ENCODE measurements around the gene ASXL1. TPM values are rescaled to one million over a fixed set of nuclear protein-coding genes. Genes with fewer than 3 reads are reported as not detected.
"Not testable (repeated sequence)": the region's sequence is repeated elsewhere in the genome, so short reads cannot be mapped to it uniquely, and the experiment has no call there.

The ASXL1 gene
- total RNA-seq, 1 experiment from 2014 or later: 38.8 TPM

- no peak for DNase-seq (ENCODE audit: low read depth)
These were observed 1.7 kb downstream of the ASXL1 start for GRCh38 chr20:32359633-32360332.

GRCh38 chr20:32360333-32360634, 2.2 kb downstream of the ASXL1 start:
- DNase-seq (ENCODE audit: low read depth): no peak

- DNase-seq (ENCODE audit: low read depth): no peak
These were observed 4.8 kb downstream of the ASXL1 start for GRCh38 chr20:32362901-32363364.

- no peak for DNase-seq (ENCODE audit: low read depth)
These were observed 5.4 kb downstream of the ASXL1 start for GRCh38 chr20:32363492-32363891.

- no peak for DNase-seq (ENCODE audit: low read depth)
These were observed 6.5 kb downstream of the ASXL1 start for GRCh38 chr20:32364554-32365208.

GRCh38 chr20:32365564-32365963, 7.4 kb downstream of the ASXL1 start:
- no peak for DNase-seq (ENCODE audit: low read depth)

- no peak for DNase-seq (ENCODE audit: low read depth)
These were observed 8.2 kb downstream of the ASXL1 start for GRCh38 chr20:32366380-32366779.

GRCh38 chr20:32368323-32368722, 10.2 kb downstream of the ASXL1 start:
- no peak for DNase-seq (ENCODE audit: low read depth)

- DNase-seq (ENCODE audit: low read depth): no peak
These were observed 10.8 kb downstream of the ASXL1 start for GRCh38 chr20:32368925-32369324.

GRCh38 chr20:32370897-32371296, 12.8 kb downstream of the ASXL1 start:
- no peak for DNase-seq (ENCODE audit: low read depth)

- DNase-seq (ENCODE audit: low read depth): no peak
These were observed 20.3 kb downstream of the ASXL1 start for GRCh38 chr20:32378461-32378860.

- not testable (repeated sequence) for DNase-seq (ENCODE audit: low read depth)
These were observed 21.9 kb downstream of the ASXL1 start for GRCh38 chr20:32380037-32380436.

- DNase-seq (ENCODE audit: low read depth): no peak
These were observed 22.6 kb downstream of the ASXL1 start for GRCh38 chr20:32380745-32381144.

- no peak for DNase-seq (ENCODE audit: low read depth)
These were observed 24.2 kb downstream of the ASXL1 start for GRCh38 chr20:32382102-32382950.

- DNase-seq (ENCODE audit: low read depth): not testable (repeated sequence)
These were observed 25.3 kb downstream of the ASXL1 start for GRCh38 chr20:32383441-32383840.

GRCh38 chr20:32385541-32385940, 27.4 kb downstream of the ASXL1 start:
- no peak for DNase-seq (ENCODE audit: low read depth)

- DNase-seq (ENCODE audit: low read depth): no peak
These were observed 28.0 kb downstream of the ASXL1 start for GRCh38 chr20:32386091-32386490.

- peak; percentile 43 for DNase-seq (ENCODE audit: low read depth)
These were observed 29.1 kb downstream of the ASXL1 start for GRCh38 chr20:32387252-32387651.

GRCh38 chr20:32391003-32391402, 32.9 kb downstream of the ASXL1 start:
- DNase-seq (ENCODE audit: low read depth): no peak

- DNase-seq (ENCODE audit: low read depth): no peak
These were observed 36.9 kb downstream of the ASXL1 start for GRCh38 chr20:32395066-32395465.

GRCh38 chr20:32396646-32397160, 38.6 kb downstream of the ASXL1 start:
- no peak for DNase-seq (ENCODE audit: low read depth)

GRCh38 chr20:32397567-32398084, 39.5 kb downstream of the ASXL1 start:
- no peak for DNase-seq (ENCODE audit: low read depth)
